Airway epithelial cell (primary cell): Measurements from ENCODE around the gene UTP3. TPM values are rescaled to one million over a fixed set of nuclear protein-coding genes. Genes with fewer than 3 reads are reported as not detected.

ENCODE experiments used
- total RNA-seq: library from RNA; depleted of rRNA; stranded (reverse); fragments of >200 nt; gene quantifications from 2 replicates; pipeline ENCODE4 v1.2.3, GENCODE V29; 2015

UTP3 gene
- total RNA-seq: 26.8 and 27.4 TPM in 2 replicates

GRCh38 chr4:70687821-70688794 lies at the start of gene UTP3:
TSS of gene UTP3 (plus strand) at chr4:70688532. CDS start at chr4:70688678, 146 bp downstream.

DNA sequence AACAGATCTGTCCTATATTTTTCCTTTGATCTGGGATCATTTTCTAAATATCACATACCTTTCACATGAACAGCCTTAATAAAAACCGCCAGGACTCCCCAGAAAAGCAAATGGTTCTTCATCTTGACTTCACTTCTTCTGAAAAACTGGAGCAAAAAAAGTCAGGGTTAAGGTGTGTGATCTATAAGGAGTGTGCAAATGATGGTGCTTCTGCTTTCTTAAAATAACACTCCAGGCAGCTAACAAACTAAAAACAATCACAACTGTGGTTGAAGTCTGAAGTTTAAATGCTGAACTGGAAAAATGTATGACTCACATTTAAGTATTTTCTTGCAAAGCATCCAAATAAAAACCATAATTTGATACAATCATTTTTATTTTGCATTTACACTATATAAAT lies 22.0 kb upstream of the UTP3 start, which contains the start of gene JCHAIN:
TSS of gene JCHAIN (minus strand) at position 140 of the 400 bp plus-strand sequence. CDS start at position 122, 18 bp downstream.

DNA sequence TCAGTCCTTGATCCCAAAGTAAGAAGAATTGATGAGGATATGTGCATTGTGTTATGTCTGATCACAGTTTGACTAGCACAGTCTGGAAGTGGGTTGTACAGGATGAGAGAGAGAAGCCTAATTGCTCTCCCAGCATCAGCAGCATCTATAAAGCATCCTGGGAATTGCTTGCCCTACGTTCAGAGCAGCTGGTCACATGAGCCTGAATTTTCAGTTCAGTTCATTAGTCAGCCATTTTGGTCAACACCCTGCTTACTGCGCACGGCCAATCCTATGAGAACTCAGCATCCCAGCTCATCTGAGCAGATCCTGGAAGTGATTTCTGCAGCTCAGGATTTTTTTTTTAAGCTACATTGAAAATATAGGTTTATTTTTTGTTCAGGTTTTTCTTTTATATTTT lies 33.4 kb downstream of the UTP3 start, which contains the start of gene RUFY3:
TSS of gene RUFY3 (plus strand) at position 218 of the 400 bp plus-strand sequence. CDS start 610 bp downstream, outside the sequence.

Other genes with a start within 250 kb of the UTP3 start
- gene MUC7, start 216.3 kb upstream of the UTP3 start, total RNA-seq: not detected in 2 replicates
- 0.21 TPM in 1 of 2 replicates, not detected in the other for gene AMTN, start 170.0 kb upstream of the UTP3 start, total RNA-seq
- not detected in 2 replicates for gene AMBN, start 96.3 kb upstream of the UTP3 start, total RNA-seq
- gene ENAM, start 59.8 kb upstream of the UTP3 start, total RNA-seq: not detected in 2 replicates
- not detected in 2 replicates for gene JCHAIN, start 22.0 kb upstream of the UTP3 start, total RNA-seq
- gene RUFY3, start 33.4 kb downstream of the UTP3 start, total RNA-seq: 20.3 and 22.1 TPM in 2 replicates
- gene GRSF1, start 151.4 kb downstream of the UTP3 start, total RNA-seq: 84.9 and 106 TPM in 2 replicates
- gene MOB1B, start 213.8 kb downstream of the UTP3 start, total RNA-seq: 10.2 and 12.2 TPM in 2 replicates